GM12892 (cell line): ENCODE measurements around the gene DLG1.

ENCODE experiments used
- DNase-seq: peaks from one replicate; pipeline ENCODE4 v3.0.0; 2011; ENCODE audit not compliant: insufficient read length
- FAIRE-seq: peaks from 2 replicates; lab custom pipeline; 2011; peaks lifted over from hg19 to GRCh38; lab: Jason Lieb, UNC
- POLR2A ChIP-seq: IDR thresholded peaks from 2 replicates; pipeline ENCODE4 v1.6.1; 2011; ENCODE audit warnings: low read depth, low read length, control low read depth
- POLR2AphosphoS5 ChIP-seq: IDR thresholded peaks from 2 replicates; pipeline ENCODE4 v1.6.1; 2011; ENCODE audit warnings: low read depth, low read length, control low read depth
- TAF1 ChIP-seq: IDR thresholded peaks from 2 replicates; pipeline ENCODE4 v1.6.1; 2011; ENCODE audit warnings: low read depth, mild to moderate bottlenecking, control low read depth, low read length, borderline replicate concordance

The DLG1 gene

DNA sequence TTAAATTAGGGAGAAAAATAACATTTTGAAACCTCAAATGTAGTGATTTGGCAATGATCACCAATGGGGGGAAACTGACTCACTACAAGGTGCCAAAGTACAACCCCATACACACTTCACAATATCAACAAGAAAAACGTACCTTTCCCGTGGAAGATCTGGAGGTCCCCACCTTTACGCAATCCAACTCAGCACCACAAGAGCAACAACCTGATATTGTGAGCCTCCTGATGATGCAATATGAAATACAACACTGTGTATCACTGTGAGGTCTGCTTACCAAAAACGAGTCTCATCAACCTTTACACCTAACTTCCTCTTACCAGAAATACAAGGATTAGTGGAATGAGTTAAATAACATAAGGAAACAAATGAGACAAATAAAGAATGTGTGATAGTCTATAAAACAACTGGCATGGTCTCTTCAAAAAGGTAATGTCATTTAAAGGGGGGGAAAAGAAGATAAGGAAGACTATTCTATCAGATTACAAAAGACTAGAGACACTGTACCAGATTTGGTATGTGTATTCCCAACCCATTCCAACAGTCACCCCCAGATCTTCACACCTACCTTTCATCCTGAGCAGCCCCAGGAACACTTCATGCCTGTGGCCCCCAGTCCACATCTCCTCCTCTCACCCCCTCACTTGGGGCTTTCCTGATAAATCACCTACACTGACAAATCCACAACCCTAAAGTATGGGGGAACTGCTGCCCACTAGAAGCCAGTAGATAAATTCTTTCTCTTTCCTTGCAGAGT is 27.7 kb downstream of the DLG1 start:
- FAIRE-seq (no peak), DNase-seq (no peak)
- TF ChIP-seq POLR2AphosphoS5 (no peak), POLR2A (no peak), TAF1 (no peak)

GRCh38 chr3:197269024-197269423 is 29.4 kb downstream of the DLG1 start:
- DNase-seq (no peak), FAIRE-seq (no peak)
- TF ChIP-seq POLR2A, result no peak
- TF ChIP-seq POLR2AphosphoS5, result no peak
- no peak for TF ChIP-seq TAF1

DNA sequence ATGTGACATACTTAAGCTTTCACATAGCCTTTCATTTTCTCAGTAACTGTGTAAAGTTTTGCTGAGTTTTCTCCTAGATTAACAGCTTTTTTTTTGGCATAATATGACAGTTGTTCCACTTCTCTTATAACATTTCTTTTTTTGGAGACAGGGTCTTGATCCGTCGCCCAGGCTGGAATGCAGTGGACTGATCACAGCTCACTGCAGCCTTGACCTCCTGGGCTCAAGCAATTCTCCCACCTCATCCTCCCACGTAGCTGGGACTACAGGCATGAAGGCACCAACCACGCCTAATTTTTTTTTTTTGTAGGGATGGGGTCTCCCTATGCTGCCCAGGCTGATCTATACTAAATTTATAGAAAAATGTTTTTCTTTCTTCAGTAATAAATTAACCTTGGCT is 30.1 kb downstream of the DLG1 start:
- TF ChIP-seq POLR2A (no peak), TAF1 (no peak), POLR2AphosphoS5 (no peak)
- FAIRE-seq, result no peak
- no peak for DNase-seq

DNA sequence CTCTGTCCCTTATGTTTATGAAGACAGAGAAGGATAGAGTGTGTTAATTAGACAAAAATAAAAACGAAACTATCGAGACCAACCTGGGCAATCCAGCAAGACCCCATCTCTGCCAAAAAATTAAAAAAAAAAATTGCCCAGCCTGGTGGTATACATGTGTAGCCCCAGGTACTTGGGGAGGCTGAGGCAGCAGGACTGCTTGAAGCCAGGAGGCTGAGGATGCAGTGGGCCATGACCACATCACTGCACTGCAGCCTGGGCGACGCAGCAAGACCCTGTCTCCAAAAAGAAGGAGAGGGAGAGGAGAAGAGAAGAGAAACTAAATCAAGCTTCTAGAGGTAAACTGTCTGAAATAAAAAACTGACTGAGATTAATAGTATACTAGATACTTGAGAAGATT is 32.1 kb downstream of the DLG1 start:
- no peak for TF ChIP-seq TAF1
- TF ChIP-seq POLR2AphosphoS5, result no peak
- TF ChIP-seq POLR2A, result no peak
- DNase-seq, result no peak
- FAIRE-seq, result no peak

DNA sequence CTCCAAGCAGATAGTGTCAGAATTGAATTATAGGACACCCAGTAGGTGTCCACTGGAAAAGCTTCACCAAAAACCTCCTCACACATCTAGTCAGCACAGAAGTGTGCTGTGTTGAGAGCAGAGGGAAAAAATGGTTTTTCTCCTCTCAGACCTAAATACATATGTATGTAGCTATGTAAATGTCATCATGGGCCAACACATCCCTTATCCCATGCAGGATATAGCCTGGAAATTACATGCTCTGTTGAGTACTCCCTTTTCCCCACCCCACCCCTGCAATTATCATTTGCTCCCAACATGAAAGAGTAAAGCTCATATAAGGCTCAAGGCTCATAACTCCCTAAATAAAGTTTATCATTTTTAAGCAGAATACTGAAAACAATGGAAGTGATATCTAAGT is 35.7 kb downstream of the DLG1 start:
- FAIRE-seq (no peak), DNase-seq (no peak)
- TF ChIP-seq POLR2A (no peak), TAF1 (no peak), POLR2AphosphoS5 (no peak)

DNA sequence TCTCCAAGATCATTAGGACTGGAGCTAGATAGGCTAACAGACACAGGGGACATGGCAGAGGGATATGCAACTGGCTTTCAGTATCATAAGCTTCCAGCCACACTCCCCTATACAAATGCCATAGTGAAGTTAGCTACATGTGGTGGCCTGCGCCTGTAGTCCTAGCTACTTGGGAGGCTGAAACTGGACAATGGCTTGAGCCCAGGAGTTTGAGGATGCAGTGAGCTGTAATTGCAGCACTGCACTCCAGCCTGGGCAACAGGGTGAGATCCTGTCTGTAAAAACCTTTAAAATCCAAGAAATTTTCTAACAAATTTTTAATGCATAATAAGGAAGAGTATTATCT is 37.3 kb downstream of the DLG1 start:
- TF ChIP-seq TAF1 (no peak), POLR2A (no peak), POLR2AphosphoS5 (no peak)
- FAIRE-seq, result no peak
- DNase-seq, result no peak

DNA sequence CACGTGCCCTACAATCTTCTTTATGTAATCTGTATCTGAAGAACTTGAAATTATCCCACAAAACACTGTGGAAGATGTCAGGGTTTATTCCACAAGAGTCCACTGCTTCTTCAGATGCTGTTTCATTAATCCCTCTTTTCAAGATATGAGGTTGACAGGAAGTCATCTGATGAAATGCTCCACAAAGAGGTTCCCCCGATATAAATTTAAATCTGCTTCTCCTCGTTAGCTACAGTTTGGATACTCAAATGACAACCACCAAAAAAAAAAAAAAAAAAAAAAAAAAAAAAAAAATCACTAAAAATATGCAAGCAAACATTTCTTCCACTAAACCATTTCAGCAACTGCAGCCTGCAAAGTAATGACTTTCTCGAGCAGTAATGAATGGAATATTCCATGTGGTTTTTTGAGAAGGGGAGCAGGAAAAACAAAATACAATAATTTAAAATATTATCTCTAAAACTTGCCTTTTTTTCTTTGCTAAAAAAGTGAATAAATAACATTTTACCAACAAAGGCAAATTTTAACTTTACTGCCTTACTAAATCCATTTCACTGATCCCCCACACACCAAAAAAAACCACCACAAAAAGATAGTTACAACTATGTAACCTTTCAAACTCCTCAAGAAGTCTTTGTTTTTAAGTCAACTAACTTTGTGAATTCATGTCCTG is 37.8 kb downstream of the DLG1 start:
- DNase-seq, result no peak
- TF ChIP-seq POLR2A, result no peak
- FAIRE-seq, result no peak

DNA sequence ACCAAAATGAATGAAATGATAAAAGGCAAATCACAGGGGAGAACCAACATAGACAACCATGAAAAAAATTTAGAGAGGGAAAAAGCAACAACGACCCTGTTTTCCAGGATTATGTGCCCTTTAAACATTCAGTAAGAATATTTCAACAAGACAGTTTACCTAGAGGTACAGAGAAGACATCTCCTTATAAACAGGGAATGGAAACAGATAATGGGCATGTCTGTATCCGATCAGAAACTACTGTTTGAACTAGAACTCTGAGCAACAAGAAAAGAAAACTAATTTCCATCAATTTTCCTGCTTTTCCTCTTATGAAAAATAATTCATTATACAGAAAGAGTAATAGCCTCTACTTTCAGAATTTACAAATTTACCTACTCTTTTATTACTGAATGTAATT is 39.3 kb downstream of the DLG1 start:
- FAIRE-seq, result no peak
- TF ChIP-seq TAF1 (no peak), POLR2A (no peak), POLR2AphosphoS5 (no peak)
- DNase-seq, result no peak

GRCh38 chr3:197258168-197258755 is 40.1 kb downstream of the DLG1 start:
- no peak for FAIRE-seq
- no peak for DNase-seq
- TF ChIP-seq POLR2AphosphoS5 (no peak), POLR2A (no peak), TAF1 (no peak)

DNA sequence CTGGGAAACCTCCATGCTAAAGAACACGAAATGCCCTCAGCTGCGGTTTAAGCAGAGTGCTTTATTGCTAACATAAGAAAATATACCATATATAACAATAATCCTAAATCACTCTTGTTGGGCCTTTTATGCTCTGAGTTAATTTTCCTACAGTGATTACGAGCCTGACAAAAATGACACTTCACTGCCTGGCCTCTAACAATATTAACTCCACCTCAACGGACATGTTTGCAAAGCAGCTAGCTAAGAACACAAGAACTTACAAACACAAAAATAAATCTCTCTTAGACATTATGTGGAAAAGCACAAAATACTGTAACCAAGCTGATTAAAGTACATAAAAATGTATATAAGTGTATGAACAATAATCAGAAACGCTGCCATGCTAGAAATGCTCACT is 40.7 kb downstream of the DLG1 start:
- no peak for FAIRE-seq
- no peak for DNase-seq
- TF ChIP-seq POLR2AphosphoS5, result no peak
- no peak for TF ChIP-seq TAF1
- TF ChIP-seq POLR2A, result no peak

GRCh38 chr3:197256836-197257444 is 41.5 kb downstream of the DLG1 start:
- no peak for DNase-seq
- TF ChIP-seq TAF1, result no peak
- no peak for TF ChIP-seq POLR2A
- no peak for TF ChIP-seq POLR2AphosphoS5
- no peak for FAIRE-seq
